ENCODE measurements around the gene LETM1.
A peak's percentile ranks its signal among the peaks of the same experiment; 100 is the strongest.

The LETM1 gene

GRCh38 chr4:1778642-1779392 lies 77.1 kb downstream of the LETM1 start:
- no peak for DNase-seq (ENCODE audit: low read depth in 2 of 2)

GRCh38 chr4:1777822-1778641 lies 77.9 kb downstream of the LETM1 start:
- no peak for DNase-seq (ENCODE audit: low read depth in 2 of 2)

DNA sequence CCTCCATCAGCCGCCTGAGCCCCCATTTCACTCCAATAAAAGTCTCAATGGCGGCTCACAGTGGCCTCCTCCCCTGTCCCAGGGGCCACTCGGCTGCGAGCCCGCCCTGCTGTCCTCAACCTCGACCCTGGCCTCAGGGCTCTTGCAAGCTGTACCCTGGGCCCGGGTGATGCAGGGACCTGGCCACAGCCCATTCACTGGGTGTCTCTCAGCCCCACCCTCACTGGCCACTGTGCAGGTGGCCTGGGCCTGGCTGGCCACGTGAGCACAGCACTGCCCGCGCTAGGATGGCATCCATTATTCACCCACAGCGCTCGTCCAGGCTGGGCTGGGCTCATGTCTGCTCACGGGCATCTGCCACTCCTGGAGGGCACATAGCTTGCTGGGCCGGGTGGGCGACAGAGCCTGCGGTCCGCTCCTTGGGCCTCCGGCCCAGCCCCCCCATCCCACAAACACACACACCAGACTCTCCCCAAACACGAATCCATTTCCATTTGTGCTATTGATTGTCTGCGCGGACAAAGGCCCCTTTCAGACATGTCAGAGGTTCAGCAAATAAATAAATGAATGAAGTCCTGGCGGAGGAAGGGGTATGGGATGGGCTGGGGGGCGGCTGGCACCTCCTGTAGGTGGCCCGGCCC lies 79.3 kb downstream of the LETM1 start:
- DNase-seq (ENCODE audit: low read depth in 2 of 2): no peak

- no peak for DNase-seq (ENCODE audit: low read depth in 2 of 2)
These were observed 80.0 kb downstream of the LETM1 start for GRCh38 chr4:1775731-1776500.

DNA sequence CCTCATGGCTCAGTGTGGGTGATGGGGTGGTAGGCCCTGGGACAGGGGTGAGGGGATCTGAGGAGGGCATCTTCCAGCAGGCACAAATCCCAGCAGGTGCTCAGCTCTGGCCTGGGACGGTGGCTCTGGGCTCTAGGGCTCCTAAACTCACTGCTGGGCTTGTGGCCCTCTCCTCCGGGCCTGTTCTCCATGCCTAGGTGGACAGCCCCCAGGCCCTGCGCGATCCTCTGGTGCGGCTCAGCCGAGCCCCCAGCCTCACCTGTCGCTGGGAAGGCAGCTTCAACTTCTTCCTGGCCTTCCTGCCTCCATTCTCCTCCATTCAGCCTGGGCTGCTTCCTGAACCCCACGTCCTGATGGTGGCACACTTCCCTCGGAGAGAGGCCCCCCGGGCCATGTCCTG lies 82.2 kb downstream of the LETM1 start:
- no peak for DNase-seq (ENCODE audit: low read depth in 2 of 2)

GRCh38 chr4:1772853-1773538 lies 83.0 kb downstream of the LETM1 start:
- DNase-seq (ENCODE audit: low read depth in 2 of 2): no peak

- no peak for DNase-seq (ENCODE audit: low read depth in 2 of 2)
These were observed 84.2 kb downstream of the LETM1 start for GRCh38 chr4:1771555-1772305.

- no peak for DNase-seq (ENCODE audit: low read depth in 2 of 2)
These were observed 85.1 kb downstream of the LETM1 start for GRCh38 chr4:1770791-1771231.

- no peak for DNase-seq (ENCODE audit: low read depth in 2 of 2)
These were observed 85.7 kb downstream of the LETM1 start for GRCh38 chr4:1770245-1770644.

- no peak for DNase-seq (ENCODE audit: low read depth in 2 of 2)
These were observed 86.3 kb downstream of the LETM1 start for GRCh38 chr4:1769692-1770091.

DNA sequence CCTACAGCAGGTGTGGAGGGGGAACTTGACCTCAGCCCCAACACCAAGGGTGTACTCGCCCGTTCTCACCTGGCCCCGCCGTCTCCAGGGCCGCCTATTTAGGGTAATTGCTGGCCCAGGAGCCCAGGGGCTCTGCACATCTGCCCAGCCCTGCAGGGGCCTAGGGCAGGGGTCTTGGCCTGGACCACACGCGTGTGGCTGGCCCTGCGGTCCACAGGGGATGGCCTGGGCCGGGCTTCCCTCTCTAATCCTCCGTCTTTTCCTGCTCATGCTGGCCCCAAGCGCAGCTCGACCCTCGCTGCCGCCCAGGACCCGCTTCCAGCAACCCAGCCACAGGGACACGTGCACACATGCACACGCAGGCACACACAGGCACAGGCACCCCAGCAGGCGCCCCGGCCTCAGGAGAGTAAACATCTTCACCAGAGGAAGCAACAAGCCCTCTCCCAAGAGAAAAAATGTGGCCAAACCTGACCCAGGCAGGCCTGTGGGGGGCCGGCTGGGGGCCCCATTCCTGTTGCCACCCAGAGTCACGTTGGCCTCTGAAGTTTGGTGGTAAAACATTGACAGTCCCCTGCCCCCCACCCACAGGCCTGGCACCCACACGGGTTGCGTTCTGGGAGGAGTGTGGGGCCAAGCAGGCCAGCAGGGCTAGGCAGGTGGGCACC lies 87.5 kb downstream of the LETM1 start:
- DNase-seq (ENCODE audit: low read depth in 2 of 2): no peak

- peak in 1 of 2 donors; percentile 26 for DNase-seq (ENCODE audit: low read depth in 2 of 2)
These were observed 88.1 kb downstream of the LETM1 start for GRCh38 chr4:1767770-1768366.

DNA sequence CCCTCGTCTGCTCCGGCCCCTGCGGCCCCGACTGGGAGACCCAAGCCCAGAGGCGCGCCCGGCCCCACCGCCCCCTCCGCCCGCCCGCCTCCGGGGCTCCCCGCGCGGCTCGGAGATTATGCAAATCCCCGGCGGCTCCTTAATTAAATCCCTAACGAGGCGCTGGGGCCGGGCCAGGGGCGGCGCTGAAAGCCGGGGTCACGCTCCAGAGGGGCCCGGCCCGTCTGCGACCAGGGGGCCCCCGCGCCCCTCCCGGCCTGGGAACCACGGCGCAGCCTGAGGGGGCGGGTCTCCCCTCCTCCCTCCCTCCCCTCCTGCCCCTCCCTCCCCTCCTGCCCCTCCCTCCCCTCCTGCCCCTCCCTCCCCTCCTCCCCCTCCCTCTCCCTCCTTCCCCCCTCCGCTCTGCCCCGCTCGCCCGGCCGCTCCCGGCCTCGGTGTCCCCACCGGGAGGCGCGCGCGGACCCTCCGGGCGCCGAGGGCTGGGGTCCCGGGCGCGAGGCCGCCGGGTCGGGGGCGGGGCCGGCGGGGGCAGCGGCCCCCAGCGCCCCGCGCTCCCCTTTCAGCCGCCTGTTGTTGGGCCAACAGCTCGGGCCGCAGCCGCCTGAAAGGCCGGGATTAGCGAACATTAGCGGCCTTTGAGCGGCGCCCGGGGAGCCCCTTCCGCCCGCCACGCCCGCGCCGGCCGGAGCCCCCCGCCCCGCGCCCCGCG lies 88.7 kb downstream of the LETM1 start:
- DNase-seq (ENCODE audit: low read depth in 2 of 2): no peak

GRCh38 chr4:1766106-1767060 lies 89.6 kb downstream of the LETM1 start:
- DNase-seq (ENCODE audit: low read depth in 2 of 2): no peak

- no peak for DNase-seq (ENCODE audit: low read depth in 2 of 2)
These were observed 90.4 kb downstream of the LETM1 start for GRCh38 chr4:1765409-1766072.

- no peak for DNase-seq (ENCODE audit: low read depth in 2 of 2)
These were observed 91.3 kb downstream of the LETM1 start for GRCh38 chr4:1764670-1765069.

DNA sequence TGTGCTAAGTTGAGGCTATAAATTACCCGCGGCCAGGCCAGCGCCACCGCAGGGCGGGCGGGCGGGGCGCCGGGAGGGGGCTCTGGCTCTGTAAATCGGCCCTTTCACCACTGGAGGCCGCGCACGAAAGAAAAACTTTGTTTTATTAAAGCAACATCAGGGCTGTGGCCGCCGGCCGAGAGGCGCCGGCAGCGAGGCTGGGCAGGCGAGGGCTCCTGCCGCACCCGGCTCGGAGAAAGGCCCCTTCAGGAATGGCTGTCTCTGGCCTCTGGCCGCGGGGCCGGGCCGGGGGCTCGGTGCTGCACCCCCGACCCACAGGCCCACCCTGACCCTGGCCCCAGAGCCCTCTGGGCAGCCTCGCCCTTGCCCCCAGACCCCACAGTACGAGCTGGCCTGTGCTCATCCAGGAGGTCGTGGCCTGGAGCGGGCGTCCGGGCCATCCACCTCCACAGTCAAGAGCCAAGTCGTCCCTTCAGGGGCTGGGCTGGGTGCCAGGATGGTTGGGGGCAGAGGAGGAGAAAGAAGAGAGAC lies 92.3 kb downstream of the LETM1 start:
- DNase-seq (ENCODE audit: low read depth in 2 of 2): no peak

Data from stimulated activated CD4-positive, alpha-beta T cell treated with anti-CD3 and anti-CD28 coated beads, Interleukin-4, amount 100 ng/mL, for 48 hours (primary cell).